PC-9 (cell line): ENCODE data around the gene FOXN4. TPM values are rescaled to one million over a fixed set of nuclear protein-coding genes. Genes with fewer than 3 reads are reported as not detected.

Experiments
- BruUV-seq: library from RNA; stranded (reverse); fragments of 400-500 nt; replicated peaks from 2 replicates; lab custom pipeline; 2021; lab: Mats Ljungman, UMichigan
- CTCF ChIA-PET: fragments of 300-600 bp; sonication (Branson Sonifier 250); formaldehyde crosslinking; loops from one replicate; lab custom pipeline; 2022; ENCODE audit warnings: antibody characterized with exemption; lab: Charles Lee
- POLR2A ChIA-PET: fragments of 300-600 bp; sonication (Branson Sonifier 250); formaldehyde crosslinking; loops from one replicate; lab custom pipeline; 2022; ENCODE audit warnings: antibody characterized with exemption; ENCODE audit not compliant: unreplicated experiment; lab: Charles Lee
- DNase-seq, 2 experiments: peaks; one replicate each; pipeline versions ENCODE4 v3.0.0 to v3.0.0-alpha.2; 2015 to 2022; ENCODE audit warnings: mixed read lengths in 1 of 2
- H2AFZ ChIP-seq: fragments of 200-600 bp; sonication (generic); 2 replicates; pipeline ENCODE4 v1.8.1; 2017; ENCODE audit warnings: antibody characterized with exemption
- H3F3A ChIP-seq: fragments of 200-600 bp; sonication (generic); 2 replicates; pipeline ENCODE4 v1.8.1; 2017; ENCODE audit warnings: antibody characterized with exemption, mild to moderate bottlenecking, low read depth; ENCODE audit not compliant: insufficient read depth
- H3K27ac ChIP-seq: fragments of 200-600 bp; sonication (generic); 2 replicates; pipeline ENCODE4 v1.6.1; 2016; ENCODE audit warnings: mixed run types
- H3K27me3 ChIP-seq: fragments of 200-600 bp; sonication (generic); 2 replicates; pipeline ENCODE4 v1.6.1; 2016; ENCODE audit warnings: low read depth, mixed run types; ENCODE audit not compliant: insufficient read depth
- H3K36me3 ChIP-seq: fragments of 200-600 bp; sonication (generic); 2 replicates; pipeline ENCODE4 v1.6.1; 2016; ENCODE audit warnings: low read depth, mixed run types
- H3K4me1 ChIP-seq: fragments of 200-600 bp; sonication (generic); replicated peaks from 2 replicates; pipeline ENCODE4 v1.6.1; 2016; ENCODE audit warnings: mixed run types; ENCODE audit not compliant: insufficient read depth
- H3K4me2 ChIP-seq: fragments of 200-600 bp; sonication (generic); 2 replicates; pipeline ENCODE4 v1.6.1; 2017; ENCODE audit warnings: mixed run types
- H3K4me3 ChIP-seq: fragments of 200-600 bp; sonication (generic); 2 replicates; pipeline ENCODE4 v1.6.1; 2016; ENCODE audit warnings: mixed run types
- H3K79me2 ChIP-seq: fragments of 200-600 bp; sonication (generic); 2 replicates; pipeline ENCODE4 v1.6.1; 2017; ENCODE audit warnings: low read depth, mixed run types
- H3K9me2 ChIP-seq: fragments of 200-600 bp; sonication (generic); 2 replicates; pipeline ENCODE4 v1.8.1; 2017; ENCODE audit warnings: mild to moderate bottlenecking; ENCODE audit not compliant: insufficient read depth
- H3K9me3 ChIP-seq: fragments of 200-600 bp; sonication (generic); 2 replicates; pipeline ENCODE4 v1.8.1; 2016; ENCODE audit warnings: low read depth; ENCODE audit not compliant: insufficient read depth
- H4K20me1 ChIP-seq: fragments of 200-600 bp; sonication (generic); 2 replicates; pipeline ENCODE4 v1.8.1; 2017; ENCODE audit not compliant: insufficient read depth
- EZH2 ChIP-seq: fragments of 200-600 bp; sonication (generic); IDR thresholded peaks from 2 replicates; pipeline ENCODE4 v1.8.0; 2017; ENCODE audit warnings: antibody characterized with exemption, low read depth
- intact Hi-C: fragments of 100-400 bp; cut with micrococcal nuclease; formaldehyde crosslinking; loops from one replicate; pipeline ENCODE4 v1.10.0; 2022; ENCODE audit not compliant: unreplicated experiment
- total RNA-seq: library from RNA; stranded (reverse); gene quantifications from 2 replicates; pipeline ENCODE4 v1.2.3, GENCODE V29; 2021
- TF ChIP-seq, protein P1 (sequence below): fragments of 200-600 bp; sonication (generic); conservative IDR thresholded peaks from 2 replicates; pipeline ENCODE4 v1.6.1; 2017; ENCODE audit warnings: mixed run types, antibody characterized with exemption, mild to moderate bottlenecking, moderate library complexity

Gene FOXN4
- total RNA-seq, 1 experiment from 2014 or later = not detected

DNA sequence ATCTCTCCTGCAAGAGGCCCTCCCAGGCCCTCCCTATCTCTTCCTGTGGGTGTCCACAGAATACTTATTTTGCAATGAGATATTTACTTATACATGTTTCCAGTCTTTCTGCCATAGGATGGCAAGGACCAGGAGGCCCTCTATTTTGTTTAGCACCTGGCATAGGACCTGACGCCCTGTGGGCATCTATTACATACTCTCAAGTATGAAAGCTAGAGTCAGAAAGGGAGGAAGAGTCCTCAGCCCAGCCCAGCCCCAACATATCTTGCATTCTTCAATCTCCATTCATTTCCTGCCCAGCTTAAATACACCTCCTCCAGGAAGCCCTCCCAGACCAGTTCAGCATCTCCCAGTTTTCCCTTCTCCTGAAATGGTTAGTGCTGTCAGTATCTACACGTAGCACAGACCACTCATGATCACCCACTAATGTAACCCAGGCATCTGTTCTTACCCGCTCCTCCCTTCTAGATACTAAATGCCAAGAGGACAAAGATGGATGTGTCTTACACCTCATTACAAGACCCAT, 7.4 kb downstream of the FOXN4 start:
- H3K36me3 ChIP-seq = no peaks in the 10 kb centered on the region
- peaks cover 14% of the 10 kb centered on the region for H3K27me3 ChIP-seq
- TF ChIP-seq, protein P1, sequence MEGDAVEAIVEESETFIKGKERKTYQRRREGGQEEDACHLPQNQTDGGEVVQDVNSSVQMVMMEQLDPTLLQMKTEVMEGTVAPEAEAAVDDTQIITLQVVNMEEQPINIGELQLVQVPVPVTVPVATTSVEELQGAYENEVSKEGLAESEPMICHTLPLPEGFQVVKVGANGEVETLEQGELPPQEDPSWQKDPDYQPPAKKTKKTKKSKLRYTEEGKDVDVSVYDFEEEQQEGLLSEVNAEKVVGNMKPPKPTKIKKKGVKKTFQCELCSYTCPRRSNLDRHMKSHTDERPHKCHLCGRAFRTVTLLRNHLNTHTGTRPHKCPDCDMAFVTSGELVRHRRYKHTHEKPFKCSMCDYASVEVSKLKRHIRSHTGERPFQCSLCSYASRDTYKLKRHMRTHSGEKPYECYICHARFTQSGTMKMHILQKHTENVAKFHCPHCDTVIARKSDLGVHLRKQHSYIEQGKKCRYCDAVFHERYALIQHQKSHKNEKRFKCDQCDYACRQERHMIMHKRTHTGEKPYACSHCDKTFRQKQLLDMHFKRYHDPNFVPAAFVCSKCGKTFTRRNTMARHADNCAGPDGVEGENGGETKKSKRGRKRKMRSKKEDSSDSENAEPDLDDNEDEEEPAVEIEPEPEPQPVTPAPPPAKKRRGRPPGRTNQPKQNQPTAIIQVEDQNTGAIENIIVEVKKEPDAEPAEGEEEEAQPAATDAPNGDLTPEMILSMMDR = no peak
- TF ChIP-seq EZH2 = no peak
- H3K4me3 ChIP-seq = no peak overlapping the region
- CTCF ChIA-PET = no interaction called here
- H3K9me2 ChIP-seq = no peaks in the 10 kb centered on the region
- H2AFZ ChIP-seq = no peak overlapping the region
- no peaks in the 10 kb centered on the region for H3K79me2 ChIP-seq
- intact Hi-C loops = no loop called here
- no TSS peak for BruUV-seq
- no peaks in the 10 kb centered on the region for H4K20me1 ChIP-seq
- no peak for DNase-seq
- H3K4me2 ChIP-seq = no peak overlapping the region
- no peaks in the 10 kb centered on the region for H3K9me3 ChIP-seq
- POLR2A ChIA-PET = no interaction called here
- peaks cover 12% of the 10 kb centered on the region for H3F3A ChIP-seq
- no peak overlapping the region for H3K27ac ChIP-seq
- H3K4me1 ChIP-seq = peaks cover 5% of the 10 kb centered on the region; the same call in 1 of the 2 replicates

DNA sequence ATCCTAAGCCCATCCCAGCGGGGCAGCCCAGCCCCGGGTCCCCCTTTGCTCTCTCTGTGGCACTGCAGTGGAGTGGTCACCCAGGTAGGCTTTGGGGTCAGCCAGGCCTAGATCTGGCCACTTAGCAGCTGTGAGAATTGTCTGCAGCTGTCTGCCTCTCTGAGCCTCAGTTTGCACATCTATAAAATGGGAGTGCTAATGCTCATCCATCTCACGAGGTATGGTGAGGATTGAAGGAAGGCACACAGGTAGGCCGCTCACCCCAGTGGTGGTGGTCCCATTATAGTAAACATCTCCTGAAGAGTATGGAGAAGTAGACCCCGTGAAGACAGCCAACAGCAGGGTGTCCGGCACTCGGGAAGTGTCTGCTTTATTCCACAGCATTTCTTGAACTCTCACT, 9.2 kb downstream of the FOXN4 start:
- Histone ChIP-seq H3K27ac (no peak overlapping the region), H3K27me3 (peaks cover 25% of the 10 kb centered on the region), H3K79me2 (no peaks in the 10 kb centered on the region), H3K9me2 (no peaks in the 10 kb centered on the region), H3K4me1 (peaks cover 5% of the 10 kb centered on the region; the same call in 1 of the 2 replicates), H3K4me2 (no peak overlapping the region), H3K4me3 (no peak overlapping the region), H2AFZ (no peak overlapping the region), H3F3A (peaks cover 12% of the 10 kb centered on the region), H3K9me3 (no peaks in the 10 kb centered on the region), H3K36me3 (no peaks in the 10 kb centered on the region), H4K20me1 (no peaks in the 10 kb centered on the region)
- intact Hi-C loops = no loop called here
- DNase-seq = no peak
- no peak for TF ChIP-seq EZH2
- TF ChIP-seq, protein P1 = no peak
- CTCF ChIA-PET = no interaction called here
- POLR2A ChIA-PET = no interaction called here
- BruUV-seq = no TSS peak

DNA sequence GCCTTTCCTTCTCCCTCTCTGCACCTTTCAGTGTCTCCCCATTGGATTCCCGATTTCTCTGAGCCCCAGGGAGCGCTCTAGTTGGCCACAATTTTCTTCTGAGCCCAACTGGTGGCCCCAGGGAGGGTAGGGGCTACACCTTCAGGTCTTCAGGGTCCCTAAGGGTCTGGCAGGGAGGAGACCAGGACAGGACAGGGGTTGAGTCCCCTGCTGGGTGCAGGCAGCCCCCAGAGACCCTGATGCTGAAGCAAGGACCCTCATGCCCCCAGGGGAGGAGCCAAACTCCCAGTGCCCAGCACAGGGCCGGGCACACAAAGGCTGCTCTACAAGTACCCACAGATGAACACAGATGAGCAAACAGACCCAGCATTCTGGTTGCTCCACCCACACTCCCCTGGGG, 12.7 kb downstream of the FOXN4 start:
- Histone ChIP-seq H3K27me3 (peaks cover 37% of the 10 kb centered on the region), H3K4me3 (no peak overlapping the region), H3K36me3 (no peaks in the 10 kb centered on the region), H2AFZ (no peak overlapping the region), H3K4me2 (no peak overlapping the region), H3K79me2 (no peaks in the 10 kb centered on the region), H3K4me1 (no peaks in the 10 kb centered on the region), H3F3A (no peaks in the 10 kb centered on the region), H4K20me1 (no peaks in the 10 kb centered on the region), H3K9me3 (no peaks in the 10 kb centered on the region), H3K9me2 (no peaks in the 10 kb centered on the region), H3K27ac (no peak overlapping the region)
- DNase-seq = no peak
- BruUV-seq = no TSS peak
- TF ChIP-seq, protein P1 = no peak
- TF ChIP-seq EZH2 = no peak
- ChIA-PET POLR2A (no interaction called here), CTCF (no interaction called here)
- intact Hi-C loops = no loop called here
